VCaP (cell line): ENCODE results near the gene ZDHHC9.

Experiments
- H3K27ac ChIP-seq: fragments of 450-650 bp; 2 replicates; pipeline ENCODE4 v1.5.1; 2017
- CTCF ChIP-seq: fragments of 450-650 bp; conservative IDR thresholded peaks from 2 replicates; pipeline ENCODE4 v1.5.1; 2017; ENCODE audit warnings: mild to moderate bottlenecking, moderate library complexity

Gene ZDHHC9

GRCh38 chrX:129808829-129809796 is 34.6 kb downstream of the ZDHHC9 start:
- no peak overlapping the region for H3K27ac ChIP-seq
- no peak for TF ChIP-seq CTCF

GRCh38 chrX:129808158-129808828 is 35.4 kb downstream of the ZDHHC9 start:
- no peak for TF ChIP-seq CTCF
- no peak overlapping the region for H3K27ac ChIP-seq

DNA sequence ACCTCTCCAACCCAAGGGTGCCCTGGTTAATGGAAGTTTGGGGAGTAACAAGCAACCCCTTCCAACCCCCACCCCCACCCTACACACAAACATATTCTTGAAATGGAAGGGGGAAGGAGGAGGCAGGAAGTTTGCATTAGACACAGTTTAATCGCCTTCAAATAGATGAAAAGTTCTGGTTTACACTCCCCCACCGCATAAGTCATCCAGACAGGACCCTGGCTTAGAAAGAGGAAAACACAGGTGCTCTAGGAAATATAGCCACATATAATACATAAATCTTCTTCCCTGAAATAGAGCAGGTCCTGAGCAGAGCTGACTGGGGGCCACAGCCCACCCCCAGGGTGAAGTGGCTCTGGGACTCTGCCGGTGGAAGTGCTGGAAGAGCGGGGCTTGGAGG is 38.9 kb downstream of the ZDHHC9 start:
- TF ChIP-seq CTCF = no peak
- no peak overlapping the region for H3K27ac ChIP-seq

- H3K27ac ChIP-seq = no peak overlapping the region
- TF ChIP-seq CTCF = no peak
These were observed 40.8 kb downstream of the ZDHHC9 start for GRCh38 chrX:129802863-129803262.

DNA sequence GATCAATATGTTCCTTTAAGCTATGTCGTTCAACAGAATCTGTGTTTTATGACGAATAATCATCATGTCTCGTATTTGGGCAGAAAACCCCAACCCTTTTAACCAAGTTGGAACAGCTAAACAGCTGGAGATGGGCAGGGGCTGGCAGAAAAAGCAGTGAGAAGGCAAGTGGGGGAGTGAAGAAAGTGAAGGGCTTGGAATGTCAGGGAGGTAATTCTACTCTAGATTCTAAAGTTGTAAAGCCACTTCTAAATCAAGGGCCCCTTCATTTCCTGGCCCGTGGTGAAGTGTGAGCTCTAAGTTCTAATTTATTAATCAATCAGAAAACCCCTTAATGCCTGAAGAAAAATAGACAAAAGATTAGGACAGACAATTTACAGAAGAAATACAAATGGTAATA is 43.5 kb downstream of the ZDHHC9 start:
- no peak for TF ChIP-seq CTCF
- no peak overlapping the region for H3K27ac ChIP-seq

- no peak for TF ChIP-seq CTCF
These were observed 44.8 kb downstream of the ZDHHC9 start for GRCh38 chrX:129798888-129799287.

DNA sequence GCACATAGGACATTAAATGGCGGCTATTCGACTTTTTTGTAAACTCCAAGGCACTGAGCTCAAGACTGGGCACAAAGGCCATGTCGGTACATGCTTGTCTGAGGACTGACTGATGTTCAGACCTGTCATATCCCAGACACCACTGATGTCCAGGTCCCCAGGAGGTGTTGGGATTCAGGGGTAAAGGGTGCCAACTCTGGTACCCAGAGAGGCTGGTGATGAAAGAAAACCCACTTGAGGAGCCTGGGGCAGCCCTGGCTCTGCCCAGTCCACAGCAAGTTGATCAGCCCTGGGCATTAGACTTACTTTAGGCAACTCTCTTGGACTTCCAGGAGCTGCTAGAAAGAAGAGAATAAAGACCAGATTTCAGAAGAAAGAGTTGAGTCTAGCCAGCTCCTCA is 45.2 kb downstream of the ZDHHC9 start:
- H3K27ac ChIP-seq = no peak overlapping the region

More at GRCh38 chrX:129798888-129799287, 44.8 kb downstream of the ZDHHC9 start:
- H3K27ac ChIP-seq = no peak overlapping the region

More for the DNA sequence above, 45.2 kb downstream of the ZDHHC9 start:
- no peak for TF ChIP-seq CTCF
